Esophagus muscularis mucosa (tissue), 4 donors: ENCODE measurements around the gene PLPPR3. TPM values are rescaled to one million over a fixed set of nuclear protein-coding genes. Genes with fewer than 3 reads are reported as not detected.

Source experiments
- DNase-seq: peaks from one replicate; pipeline ENCODE4 v3.0.0-alpha.2; 2017; ENCODE audit errors: extremely low spot score
- H3K27ac ChIP-seq, 4 donors: fragments of 200-600 bp; sonication (generic); replicated peaks in 1 of 4; 1 replicate in 3 of 4; 2 replicates in 1 of 4; pipeline ENCODE4 v1.5.1; 2016 to 2019; ENCODE audit warnings: mild to moderate bottlenecking in 1 of 4
- H3K27me3 ChIP-seq, 4 donors: fragments of 200-600 bp; sonication (generic); one replicate each; pipeline versions ENCODE4 v1.5.1 to v1.6.0; 2016 to 2019
- H3K36me3 ChIP-seq, 4 donors: fragments of 200-600 bp; sonication (generic); one replicate each; pipeline ENCODE4 v1.5.1; 2016 to 2019
- H3K4me1 ChIP-seq, 4 donors: fragments of 200-600 bp; sonication (generic); one replicate each; pipeline ENCODE4 v1.5.1; 2016 to 2019
- H3K4me3 ChIP-seq, 4 donors: fragments of 200-600 bp; sonication (generic); 1 replicate in 2 of 4; 2 replicates in 2 of 4; pipeline ENCODE4 v1.5.1; 2016 to 2019; ENCODE audit warnings: mild to moderate bottlenecking in 4 of 4, moderate library complexity in 1 of 4
- H3K9me3 ChIP-seq, 4 donors: fragments of 200-600 bp; sonication (generic); 1 replicate in 3 of 4; 2 replicates in 1 of 4; pipeline ENCODE4 v1.5.1; 2016 to 2019
- CTCF ChIP-seq, 3 experiments: fragments of 200-600 bp in 2 of 3; fragments of 450-650 bp in 1 of 3; sonication (generic) in 2 of 3; IDR thresholded peaks; one replicate each; pipeline ENCODE4 v1.5.1; 2017 to 2019; ENCODE audit warnings: antibody characterized with exemption in 3 of 3, mild to moderate bottlenecking in 2 of 3, moderate library complexity in 1 of 3
- EP300 ChIP-seq: sonication (generic); formaldehyde crosslinking; IDR thresholded peaks from one replicate; pipeline ENCODE4 v1.6.1; 2017; ENCODE audit warnings: antibody characterized with exemption
- POLR2A ChIP-seq: fragments of 450-650 bp; IDR thresholded peaks from one replicate; pipeline ENCODE4 v1.6.1; 2017; ENCODE audit warnings: antibody characterized with exemption, moderate library complexity, mild to moderate bottlenecking, low read depth
- POLR2AphosphoS5 ChIP-seq, 2 donors: sonication (generic); formaldehyde crosslinking; IDR thresholded peaks; one replicate each; pipeline ENCODE4 v1.6.1; 2017; ENCODE audit warnings: antibody characterized with exemption in 2 of 2
- WGBS: methylation state at CpG from one replicate; pipeline ENCODE4 v1.1.5; 2018; 5-methylcytosine and 5-hydroxymethylcytosine counted together
- intact Hi-C: fragments of 100-400 bp; cut with DNase I; formaldehyde crosslinking; loops from one replicate; pipeline ENCODE4 v1.15.1; 2023
- total RNA-seq, 4 donors: library from RNA; depleted of rRNA; stranded (reverse); fragments of >200 nt; gene quantifications; one replicate each; pipeline versions ENCODE4 v1.1.0 to v1.2.1, GENCODE V29; 2016

PLPPR3 gene
- total RNA-seq, 4 donors from 2014 or later = not detected

- no peaks in the 10 kb centered on the region for H3K9me3 ChIP-seq
- H3K36me3 ChIP-seq = peaks cover 87 to 96% (median 95%) of the 10 kb centered on the region in 4 donors
- peaks cover 13 to 24% (median 19%) of the 10 kb centered on the region in 4 donors for H3K4me1 ChIP-seq
- H3K27me3 ChIP-seq = no peaks in the 10 kb centered on the region
- H3K4me3 ChIP-seq = no peak overlapping the region
- H3K27ac ChIP-seq = no peak overlapping the region
- intact Hi-C loops = loop anchor here (10.0 kb wide), 1 partner anchor 57 kb away; no protein-coding TSS in a partner anchor
- TF ChIP-seq POLR2A (no peak), CTCF (IDR thresholded peaks at IDR 0.05) (no peak), POLR2AphosphoS5 (IDR thresholded peaks at IDR 0.05) (no peak), EP300 (no peak)
- no peak for DNase-seq
- 85% methylated on average over 44 of the region's 44 CpGs for WGBS
Observed at GRCh38 chr19:807627-808422, 13.9 kb downstream of the PLPPR3 start.

- no peak overlapping the region for H3K4me3 ChIP-seq
- intact Hi-C loops = loop anchor here (10.0 kb wide), 1 partner anchor 58 kb away; no protein-coding TSS in a partner anchor
- peaks cover 22 to 33% (median 28%) of the 10 kb centered on the region in 4 donors for H3K4me1 ChIP-seq
- no peak for TF ChIP-seq POLR2AphosphoS5 (IDR thresholded peaks at IDR 0.05)
- no peak for TF ChIP-seq POLR2A
- no peak for TF ChIP-seq CTCF (IDR thresholded peaks at IDR 0.05)
- no peak for TF ChIP-seq EP300
- H3K9me3 ChIP-seq = no peaks in the 10 kb centered on the region
- H3K27me3 ChIP-seq = no peaks in the 10 kb centered on the region
- WGBS = 90% methylated on average over 32 of the region's 34 CpGs
- no peak for DNase-seq
- no peak overlapping the region for H3K27ac ChIP-seq
- peaks cover 79 to 90% (median 89%) of the 10 kb centered on the region in 4 donors for H3K36me3 ChIP-seq
Observed at GRCh38 chr19:806815-807421, 14.8 kb downstream of the PLPPR3 start.

GRCh38 chr19:805600-806550 is 15.9 kb downstream of the PLPPR3 start:
- 91% methylated on average over 65 of the region's 93 CpGs for WGBS
- DNase-seq = no peak
- no peak overlapping the region for H3K27ac ChIP-seq
- peaks cover 70 to 87% (median 81%) of the 10 kb centered on the region in 4 donors for H3K36me3 ChIP-seq
- H3K27me3 ChIP-seq = no peaks in the 10 kb centered on the region
- no peak for TF ChIP-seq POLR2AphosphoS5 (IDR thresholded peaks at IDR 0.05)
- no peak for TF ChIP-seq CTCF (IDR thresholded peaks at IDR 0.05)
- TF ChIP-seq POLR2A = no peak
- no peak for TF ChIP-seq EP300
- H3K4me3 ChIP-seq = no peak overlapping the region
- intact Hi-C loops = loop anchor here (10.0 kb wide), 1 partner anchor 59 kb away; no protein-coding TSS in a partner anchor
- H3K4me1 ChIP-seq = peaks cover 33 to 44% (median 39%) of the 10 kb centered on the region in 4 donors
- H3K9me3 ChIP-seq = no peaks in the 10 kb centered on the region

- no peaks in the 10 kb centered on the region for H3K9me3 ChIP-seq
- no peak overlapping the region for H3K4me3 ChIP-seq
- H3K36me3 ChIP-seq = peaks cover 63 to 85% (median 80%) of the 10 kb centered on the region in 4 donors
- H3K27ac ChIP-seq = no peak overlapping the region
- 94% methylated on average over 7 of the region's 33 CpGs for WGBS
- intact Hi-C loops = loop anchor here (10.0 kb wide), 1 partner anchor 60 kb away; no protein-coding TSS in a partner anchor
- TF ChIP-seq CTCF (IDR thresholded peaks at IDR 0.05) (no peak), POLR2A (no peak), EP300 (no peak), POLR2AphosphoS5 (IDR thresholded peaks at IDR 0.05) (no peak)
- no peak for DNase-seq
- H3K4me1 ChIP-seq = peaks cover 40 to 51% (median 46%) of the 10 kb centered on the region in 4 donors
- no peaks in the 10 kb centered on the region for H3K27me3 ChIP-seq
Observed at GRCh38 chr19:805166-805551, 16.6 kb downstream of the PLPPR3 start.
